ENCODE data around the gene LRRK1.

LRRK1 gene

GRCh38 chr15:101025501-101025885, 106.3 kb downstream of the LRRK1 start:
- no peak for DNase-seq

- DNase-seq, result no peak
Measured at GRCh38 chr15:101025896-101026631, 106.9 kb downstream of the LRRK1 start.

- DNase-seq, result no peak
Measured at GRCh38 chr15:101026656-101027272, 107.6 kb downstream of the LRRK1 start.

GRCh38 chr15:101027273-101027901, 108.2 kb downstream of the LRRK1 start:
- DNase-seq, result no peak

GRCh38 chr15:101027920-101028319, 108.8 kb downstream of the LRRK1 start:
- no peak for DNase-seq

GRCh38 chr15:101028321-101028720, 109.2 kb downstream of the LRRK1 start:
- no peak for DNase-seq

GRCh38 chr15:101028772-101029438, 109.7 kb downstream of the LRRK1 start:
- DNase-seq, result no peak

- DNase-seq, result no peak
Measured at GRCh38 chr15:101029971-101030661, 111.0 kb downstream of the LRRK1 start.

GRCh38 chr15:101031213-101031612, 112.1 kb downstream of the LRRK1 start:
- no peak for DNase-seq

- DNase-seq, result no peak
Measured at GRCh38 chr15:101033801-101034200, 114.6 kb downstream of the LRRK1 start.

- no peak for DNase-seq
Measured at GRCh38 chr15:101035611-101036010, 116.5 kb downstream of the LRRK1 start.

- DNase-seq, result no peak
Measured at GRCh38 chr15:101036189-101036588, 117.0 kb downstream of the LRRK1 start.

- DNase-seq, result no peak
Measured at GRCh38 chr15:101037090-101037830, 118.1 kb downstream of the LRRK1 start.

- no peak for DNase-seq
Measured at GRCh38 chr15:101038327-101039003, 119.3 kb downstream of the LRRK1 start.

- peak; percentile 30 for DNase-seq
Measured at GRCh38 chr15:101039461-101039860, 120.3 kb downstream of the LRRK1 start.

GRCh38 chr15:101042320-101042719, 123.2 kb downstream of the LRRK1 start:
- no peak for DNase-seq

GRCh38 chr15:101043011-101043410, 123.9 kb downstream of the LRRK1 start:
- no peak for DNase-seq

GRCh38 chr15:101043911-101044624, 124.9 kb downstream of the LRRK1 start:
- no peak for DNase-seq

- no peak for DNase-seq
Measured at GRCh38 chr15:101044625-101045235, 125.6 kb downstream of the LRRK1 start.

GRCh38 chr15:101045236-101045646, 126.1 kb downstream of the LRRK1 start:
- no peak for DNase-seq

All from fibroblast of skin of back (primary cell).